GM04503 (cell line): ENCODE results near the gene ABCA8.

Experiments
- DNase-seq: peaks from one replicate; pipeline ENCODE4 v3.0.0-alpha.2; 2012; ENCODE audit warnings: low read depth

ABCA8 gene

DNA sequence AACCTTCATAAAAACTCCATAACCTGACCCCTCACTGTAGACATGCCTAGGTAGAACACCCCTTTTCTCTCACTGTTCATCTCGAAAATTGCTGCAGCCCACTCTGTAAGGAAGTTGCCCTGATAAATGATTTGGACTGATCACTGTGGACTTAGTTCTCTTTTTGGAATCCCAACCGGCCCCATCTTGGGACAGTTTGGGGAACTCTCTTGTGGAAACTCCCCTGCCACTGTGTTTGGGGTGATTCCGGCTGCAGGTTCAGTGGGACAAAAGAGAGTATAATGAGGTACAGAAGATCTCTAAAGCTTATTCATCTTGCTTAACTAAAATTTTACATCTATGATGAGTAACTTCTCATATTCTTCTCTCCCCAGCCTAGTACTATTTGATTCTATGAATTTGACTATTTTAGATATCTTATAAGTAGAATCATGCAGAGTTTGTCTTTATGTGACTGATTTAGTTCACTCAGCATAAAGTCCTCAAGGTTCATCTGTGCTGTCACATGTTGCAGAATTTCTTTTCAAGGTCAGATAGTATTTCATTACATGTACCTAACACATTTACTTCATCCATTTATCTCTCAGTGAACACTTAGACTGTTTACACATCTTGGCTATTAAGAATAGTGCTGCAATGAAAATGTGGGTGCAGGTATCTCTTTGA, 84.9 kb downstream of the ABCA8 start:
- DNase-seq = no peak

- no peak for DNase-seq
Measured at GRCh38 chr17:68868708-68869107, 86.5 kb downstream of the ABCA8 start.

GRCh38 chr17:68867759-68868516, 87.3 kb downstream of the ABCA8 start:
- no peak for DNase-seq

- no peak for DNase-seq
Measured at GRCh38 chr17:68865584-68865983, 89.6 kb downstream of the ABCA8 start.

- no peak for DNase-seq
Measured at GRCh38 chr17:68863091-68863652, 92.0 kb downstream of the ABCA8 start.

DNA sequence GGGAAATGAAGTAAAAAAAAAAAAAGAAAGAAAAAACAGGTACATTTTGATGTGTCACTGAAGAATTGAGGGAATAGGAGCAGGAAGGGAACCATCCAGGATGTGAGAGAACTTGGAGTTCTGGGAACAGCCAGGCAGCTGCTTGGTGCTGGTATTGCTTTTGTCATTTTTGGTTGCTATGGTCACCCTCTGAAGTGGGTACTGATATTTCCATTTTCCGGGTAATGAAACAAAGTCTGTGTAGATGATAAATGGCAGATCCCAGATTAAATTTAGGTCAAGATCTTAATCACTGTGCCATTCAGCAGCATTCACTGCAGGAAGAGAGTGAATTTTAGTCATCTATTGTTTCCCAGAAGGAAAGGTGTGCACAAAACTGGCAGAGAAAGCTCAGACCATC, 93.6 kb downstream of the ABCA8 start:
- no peak for DNase-seq

DNA sequence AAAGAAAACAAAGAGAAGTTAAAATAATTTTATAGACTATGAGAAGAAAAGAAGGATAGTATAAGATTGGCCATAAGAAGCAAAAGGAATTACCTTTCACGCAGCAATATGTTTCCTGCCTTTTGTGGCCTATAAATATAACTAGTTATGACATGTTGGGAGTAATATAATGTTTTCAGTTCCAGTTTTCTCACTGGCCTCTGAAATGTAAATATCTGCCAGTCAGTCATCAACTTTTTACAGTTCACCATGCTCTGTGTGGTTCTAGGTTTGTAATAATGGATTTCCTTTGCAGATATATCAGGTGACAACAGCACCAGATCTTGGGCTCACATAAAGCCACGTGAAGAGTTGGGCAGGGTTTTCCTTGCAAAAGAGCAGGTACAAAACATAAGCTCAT, 94.3 kb downstream of the ABCA8 start:
- DNase-seq = no peak

DNA sequence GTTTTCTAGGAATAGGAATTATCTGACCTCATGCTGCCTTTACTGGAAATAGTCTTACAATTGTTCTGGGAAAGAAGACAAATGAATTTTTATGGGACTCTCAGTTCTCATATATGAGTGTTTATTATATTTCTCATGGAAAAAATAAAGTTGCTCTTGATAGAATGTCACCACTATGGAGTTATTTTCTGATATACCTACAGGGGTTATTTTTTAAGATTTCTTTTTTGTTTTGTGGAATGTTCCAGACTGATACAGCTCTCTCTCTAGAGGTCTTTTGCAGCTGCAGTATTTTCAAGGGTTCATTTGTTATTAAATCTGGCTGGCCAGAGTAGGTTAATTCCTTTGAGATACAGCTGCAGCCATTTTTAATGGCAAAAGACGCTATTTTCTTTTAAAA, 100.7 kb downstream of the ABCA8 start:
- DNase-seq = no peak

DNA sequence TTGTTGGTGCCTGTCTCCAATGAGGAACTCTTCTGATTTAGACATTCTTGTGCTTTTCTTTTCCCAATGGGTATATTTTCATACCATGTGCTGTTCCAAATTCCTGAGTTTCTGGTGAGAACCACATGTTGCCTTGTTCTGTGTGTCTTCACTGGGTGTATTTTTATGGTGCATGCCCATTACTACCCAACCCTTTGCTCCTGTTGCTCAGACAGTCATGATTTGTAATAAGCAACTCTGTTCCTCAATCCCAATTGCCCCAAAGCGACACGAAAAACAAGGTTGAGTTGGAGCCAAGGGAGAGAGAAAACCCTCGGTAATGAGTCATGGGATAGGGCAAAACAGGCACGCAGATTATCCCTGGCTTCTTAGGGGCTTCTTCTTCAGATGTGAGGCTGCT, 101.8 kb downstream of the ABCA8 start:
- DNase-seq = no peak

DNA sequence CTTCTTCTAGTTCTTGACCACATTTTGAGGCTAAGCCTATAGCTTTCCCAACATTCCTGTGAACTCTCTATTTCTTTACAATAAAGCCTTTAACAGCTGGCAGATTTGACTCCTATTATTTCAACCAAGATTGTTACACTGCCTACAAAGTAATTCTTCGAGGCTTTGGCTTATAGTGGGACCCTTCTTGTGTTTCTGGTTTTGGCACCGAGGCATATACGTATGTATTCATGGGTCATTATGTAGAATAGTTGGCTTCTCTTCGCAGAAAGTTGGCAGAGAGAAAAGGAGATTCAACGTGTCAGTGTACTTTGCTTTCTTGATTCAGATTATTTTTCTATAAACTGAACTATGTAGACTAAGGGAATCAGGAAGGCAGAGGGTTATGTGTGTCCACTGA, 102.2 kb downstream of the ABCA8 start:
- no peak for DNase-seq

- DNase-seq = no peak
Measured at GRCh38 chr17:68851890-68852289, 103.3 kb downstream of the ABCA8 start.

- DNase-seq = no peak
Measured at GRCh38 chr17:68850749-68851510, 104.3 kb downstream of the ABCA8 start.

GRCh38 chr17:68849673-68850610, 105.2 kb downstream of the ABCA8 start:
- no peak for DNase-seq

- DNase-seq = no peak
Measured at GRCh38 chr17:68847711-68848110, 107.5 kb downstream of the ABCA8 start.

DNA sequence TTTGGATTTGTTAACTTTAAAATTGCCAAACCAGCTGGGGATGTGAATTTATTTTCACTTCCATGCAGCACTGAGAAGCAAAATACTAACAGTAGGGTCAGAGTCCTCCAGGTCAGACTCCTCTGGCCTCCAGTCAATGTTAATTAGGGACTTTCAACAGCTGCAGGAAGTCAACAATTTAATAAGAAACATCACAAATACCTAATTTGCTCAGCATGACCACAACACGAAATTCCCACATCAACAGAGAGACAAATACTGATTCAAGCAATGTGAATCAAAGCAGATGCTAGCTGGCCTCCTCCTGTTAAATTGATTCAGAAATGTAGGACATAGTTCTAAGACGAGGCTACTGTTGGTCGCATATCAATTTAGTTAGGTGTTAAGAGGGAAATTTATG, 111.7 kb downstream of the ABCA8 start:
- DNase-seq = no peak

DNA sequence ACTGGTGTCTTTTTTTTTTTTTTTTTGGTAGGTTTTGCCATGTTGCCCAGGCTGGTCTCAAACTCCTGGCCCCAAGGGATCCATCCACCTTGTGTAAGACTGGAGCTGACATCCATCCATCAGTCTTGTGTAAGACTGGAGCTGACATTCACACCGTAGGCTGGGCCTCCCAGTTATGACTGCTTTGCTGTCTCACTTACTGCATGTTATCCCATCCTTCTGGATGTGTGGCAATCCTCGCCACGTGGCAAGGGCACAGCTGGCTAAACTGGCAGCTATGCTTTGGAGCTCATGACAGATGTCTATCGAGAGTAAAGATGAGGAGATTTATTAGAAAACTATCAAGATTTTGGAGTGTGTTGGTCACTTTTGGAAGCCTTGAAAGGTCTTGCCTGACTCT, 115.1 kb downstream of the ABCA8 start:
- DNase-seq = no peak

DNA sequence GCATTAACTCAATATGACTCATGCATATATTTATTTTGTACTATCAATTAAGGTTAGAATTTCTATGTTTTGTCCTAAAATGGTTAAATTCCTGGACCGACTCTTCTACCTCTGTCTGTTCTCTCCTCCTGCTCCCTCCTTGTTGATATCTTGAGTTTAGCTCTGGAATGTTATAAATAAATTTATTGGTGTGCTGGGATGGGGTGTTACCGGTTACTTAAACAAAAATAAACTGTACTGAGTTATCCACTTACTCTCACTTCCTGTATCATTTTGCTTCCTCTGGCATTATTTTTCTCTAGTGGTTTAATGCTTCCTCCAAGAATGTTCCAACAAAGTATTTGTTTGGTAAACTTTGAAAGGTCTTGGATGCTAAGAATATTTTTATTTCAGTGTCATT, 120.1 kb downstream of the ABCA8 start:
- no peak for DNase-seq

- DNase-seq = no peak
Measured at GRCh38 chr17:68834328-68834836, 120.8 kb downstream of the ABCA8 start.

GRCh38 chr17:68832109-68832802, 122.9 kb downstream of the ABCA8 start:
- no peak for DNase-seq

GRCh38 chr17:68831170-68831569, 124.0 kb downstream of the ABCA8 start:
- DNase-seq = no peak

GRCh38 chr17:68830313-68830712, 124.9 kb downstream of the ABCA8 start:
- DNase-seq = no peak
